AG20443 (cell line): ENCODE data around the gene GTF3C1.
"Not testable (repeated sequence)": the region's sequence is repeated elsewhere in the genome, so short reads cannot be mapped to it uniquely, and the experiment has no call there.

Experiments used
- DNase-seq: peaks from one replicate; pipeline ENCODE4 v3.0.0; 2012; ENCODE audit warnings: low spot score, mixed read lengths

Gene GTF3C1

DNA sequence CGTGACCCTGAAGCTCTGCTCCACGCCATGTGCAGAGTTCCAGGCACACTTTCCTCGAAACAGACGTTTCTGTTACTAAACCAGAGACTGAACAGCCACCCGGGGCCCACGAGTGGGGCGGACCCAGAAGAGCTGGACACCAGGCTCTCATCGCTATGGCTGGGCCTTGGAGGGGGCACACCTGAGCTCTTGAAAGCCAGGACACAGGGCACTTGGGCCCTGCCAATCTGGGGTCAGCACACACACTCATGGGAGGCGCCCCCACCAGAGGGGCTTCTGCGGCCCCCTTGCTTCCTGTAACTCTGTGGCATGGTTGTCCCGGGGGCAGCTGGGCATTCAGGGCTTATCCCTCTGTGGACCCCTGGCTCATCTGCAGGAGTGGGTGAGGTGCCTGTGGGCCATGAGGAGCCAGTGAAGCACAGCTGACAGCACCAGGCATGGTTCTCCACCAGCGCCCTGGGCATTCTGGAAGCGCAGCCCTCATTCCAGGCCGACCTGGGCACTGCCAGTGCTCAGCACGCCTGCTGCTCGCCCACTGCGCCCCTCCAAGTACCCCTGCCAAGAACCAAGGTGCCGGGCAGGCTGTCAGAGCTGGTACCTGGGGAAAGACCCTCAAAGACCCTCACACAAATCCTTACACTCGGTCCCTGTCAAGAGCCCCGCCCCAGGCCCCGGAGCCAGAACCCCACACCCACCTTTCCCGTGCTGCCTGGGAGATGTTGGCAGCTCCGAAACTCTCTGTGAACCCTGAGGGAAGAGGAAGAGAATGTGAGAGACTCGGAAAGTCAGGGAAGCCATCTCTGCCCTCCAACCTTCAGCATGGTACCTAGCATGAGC lies 86.6 kb downstream of the GTF3C1 start:
- DNase-seq = no peak

DNA sequence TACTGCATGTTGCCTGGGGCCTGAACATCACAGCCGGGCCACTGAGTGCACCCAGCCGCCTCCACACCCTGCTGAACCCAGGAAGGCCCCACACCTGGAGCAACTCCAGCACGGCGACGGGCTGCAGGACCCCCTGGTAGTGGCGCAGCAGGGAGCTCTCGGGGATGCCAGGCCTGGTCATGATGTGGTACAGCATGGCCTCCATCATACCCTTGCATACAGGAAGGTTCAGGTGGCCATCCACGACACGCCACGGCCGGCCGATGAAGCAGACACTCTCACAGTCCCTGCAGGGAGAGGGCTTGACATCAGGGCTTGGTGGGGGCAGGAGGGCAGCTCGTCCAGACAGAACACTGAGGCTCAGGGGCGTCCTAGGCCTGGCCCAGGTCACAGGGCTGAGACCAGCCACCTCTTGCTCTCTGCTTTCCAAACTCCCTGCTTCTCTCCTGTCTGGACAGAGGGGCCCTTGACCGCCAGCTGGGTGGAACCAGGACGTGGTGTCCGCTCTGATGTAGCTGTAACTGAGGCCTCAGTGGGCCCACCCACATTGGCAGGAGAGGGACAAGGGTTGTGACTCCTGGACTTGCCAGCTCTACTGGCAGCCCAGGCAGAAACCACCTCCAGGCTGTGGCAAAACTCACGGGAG lies 87.4 kb downstream of the GTF3C1 start:
- no peak for DNase-seq

DNA sequence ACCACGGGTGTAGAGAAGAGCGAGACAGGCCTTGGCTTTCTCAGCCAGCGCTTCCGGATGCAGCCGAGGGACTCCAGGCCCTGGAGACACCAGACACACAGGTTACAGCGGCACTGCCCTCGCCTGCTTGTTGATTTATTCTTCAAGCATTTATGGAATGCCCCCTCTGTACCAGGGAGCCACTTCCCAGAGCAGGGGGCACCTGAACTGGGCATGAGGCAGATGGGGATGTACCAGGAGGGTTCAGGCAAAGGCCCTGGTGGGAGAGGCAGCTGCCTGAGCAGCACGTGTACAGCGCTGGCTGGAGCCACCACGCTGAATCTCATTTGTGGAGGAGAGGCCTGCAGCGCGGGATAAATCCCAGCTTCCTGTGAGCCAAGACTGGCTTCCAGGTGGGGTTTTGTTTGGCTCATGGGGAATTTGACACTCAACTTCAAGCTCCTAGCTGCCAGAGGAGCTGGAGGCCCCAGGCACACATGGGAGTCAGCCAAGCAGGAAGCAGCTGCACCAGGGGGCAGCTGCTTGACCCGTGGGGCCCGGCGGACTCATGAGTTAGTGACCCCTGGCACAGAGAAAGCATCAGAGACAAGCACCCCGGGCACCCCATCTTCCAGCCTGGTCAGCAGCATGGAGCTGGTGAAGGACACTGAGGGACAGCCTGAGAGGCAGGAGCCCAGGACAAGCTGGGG lies 88.1 kb downstream of the GTF3C1 start:
- no peak for DNase-seq

DNA sequence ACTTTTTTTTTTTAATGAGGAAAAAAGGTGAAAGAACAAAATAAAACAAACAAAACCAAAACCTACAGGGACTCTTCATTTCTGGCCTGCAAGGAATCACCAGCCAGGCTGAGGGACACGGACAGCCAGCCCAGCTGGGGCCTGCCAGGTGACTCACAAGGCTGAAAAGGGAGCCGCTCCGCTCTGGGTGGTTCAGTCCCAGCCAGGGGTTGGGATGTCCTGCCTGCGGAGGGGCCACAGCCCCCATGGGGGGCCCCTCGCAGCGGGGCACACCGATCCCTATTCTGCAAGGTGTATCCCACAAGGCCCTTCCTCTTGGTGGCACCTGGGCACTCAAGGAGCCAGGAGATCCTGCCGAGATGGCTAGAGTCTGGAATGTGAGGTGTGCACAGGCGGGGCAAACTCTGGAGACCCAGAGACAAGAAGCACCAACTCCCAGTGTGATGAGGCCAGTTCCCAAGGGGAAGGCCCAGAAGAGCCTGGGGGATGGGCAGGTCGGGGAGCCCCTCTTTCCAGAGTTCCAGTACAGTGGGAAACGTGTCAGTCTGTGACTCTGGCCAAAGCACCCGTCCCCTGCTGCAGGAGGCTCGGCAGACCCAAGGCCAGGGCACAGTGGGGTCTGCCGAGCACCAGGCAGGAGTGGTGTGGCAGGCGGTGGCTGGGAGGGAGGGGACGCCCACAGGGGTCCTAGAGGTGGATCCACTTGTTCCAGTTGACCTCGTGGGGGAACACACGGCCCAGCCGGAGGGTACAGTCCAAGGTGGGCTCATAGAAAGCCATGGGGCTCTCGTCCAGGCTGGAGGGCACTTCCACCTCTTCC lies 88.8 kb downstream of the GTF3C1 start:
- DNase-seq = peak; percentile 61

DNA sequence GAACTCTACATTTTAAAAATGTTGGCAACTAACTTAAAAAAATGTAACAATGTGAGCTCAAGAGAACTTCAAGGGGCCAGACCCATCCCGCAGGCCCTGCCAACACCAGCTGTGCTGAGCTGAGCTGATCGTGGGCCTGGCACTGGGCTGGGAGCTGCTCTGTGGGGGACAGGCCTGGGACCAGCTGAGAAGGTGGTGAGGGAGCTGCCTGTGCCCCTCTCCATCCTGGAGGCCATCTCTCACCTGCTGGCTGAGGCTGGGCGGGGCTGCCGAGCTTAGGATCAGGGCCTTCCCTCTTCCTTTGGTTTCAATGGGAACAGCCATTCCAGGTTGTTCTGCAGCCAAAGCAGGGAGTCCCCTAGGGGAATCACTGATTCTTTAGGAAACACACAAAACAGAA lies 89.5 kb downstream of the GTF3C1 start:
- no peak for DNase-seq

DNA sequence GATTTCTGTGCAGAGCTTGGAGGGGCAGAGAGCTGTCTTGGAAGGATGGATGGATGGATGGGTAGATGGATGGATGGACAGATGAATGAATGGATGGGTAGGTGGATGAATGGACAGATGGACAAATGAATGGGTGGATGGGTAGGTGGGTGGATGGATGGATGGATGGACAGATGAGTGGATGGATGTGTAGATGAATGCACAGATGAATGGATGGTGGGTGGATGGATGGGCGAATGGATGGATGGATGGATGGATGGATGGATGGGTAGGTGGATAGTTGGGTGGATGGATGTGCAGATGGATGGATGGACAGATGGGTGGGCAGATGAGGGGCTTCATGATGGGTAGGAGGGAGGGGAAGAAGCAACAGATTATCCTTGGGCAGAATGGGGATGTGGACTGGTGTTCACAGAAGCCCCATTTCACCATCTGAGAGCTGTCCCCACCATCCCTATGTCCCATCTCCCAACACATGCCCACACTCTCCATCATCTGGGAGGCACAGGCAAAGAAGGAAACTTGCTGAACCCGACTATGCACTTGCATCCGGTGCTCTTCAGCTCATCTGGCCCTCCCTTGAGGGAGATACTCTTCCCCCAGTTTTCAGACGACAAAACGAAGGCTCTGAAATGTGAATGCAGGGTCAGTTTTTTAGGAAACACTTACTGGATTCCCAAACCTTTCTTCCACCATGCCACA lies 90.6 kb downstream of the GTF3C1 start:
- DNase-seq = no peak

DNA sequence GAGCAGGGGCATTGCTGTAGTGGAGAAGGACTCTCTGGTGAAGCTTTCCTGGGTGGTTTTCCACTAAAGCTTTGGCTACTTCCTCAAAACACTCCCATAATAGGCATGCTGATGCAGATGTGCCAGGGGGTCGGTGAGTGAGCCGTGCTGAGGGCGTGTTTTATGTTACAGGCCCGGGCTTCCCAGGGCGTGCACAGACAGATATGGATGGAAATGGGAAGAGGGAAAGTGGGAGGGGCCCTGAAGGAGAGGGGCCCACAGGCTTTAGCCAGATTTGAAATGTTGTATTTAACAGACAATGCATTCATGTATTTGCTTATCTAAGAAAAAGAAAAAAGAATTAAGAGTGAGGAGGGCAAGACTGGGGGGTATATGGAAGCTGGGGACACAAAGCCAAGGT lies 91.5 kb downstream of the GTF3C1 start:
- DNase-seq = no peak

DNA sequence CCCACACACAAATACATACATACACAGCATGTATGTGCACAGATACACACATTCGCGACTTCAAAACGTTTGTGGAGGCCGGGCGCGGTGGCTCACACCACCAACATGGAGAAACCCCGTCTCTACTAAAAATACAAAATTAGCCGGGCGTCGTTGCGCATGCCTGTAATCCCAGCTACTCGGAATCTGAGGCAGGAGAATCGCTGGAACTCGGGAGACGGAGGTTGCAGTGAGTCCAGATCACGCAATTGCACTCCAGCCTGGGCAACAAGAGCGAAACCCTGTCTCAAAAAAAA lies 92.2 kb downstream of the GTF3C1 start:
- DNase-seq = not testable (repeated sequence)

DNA sequence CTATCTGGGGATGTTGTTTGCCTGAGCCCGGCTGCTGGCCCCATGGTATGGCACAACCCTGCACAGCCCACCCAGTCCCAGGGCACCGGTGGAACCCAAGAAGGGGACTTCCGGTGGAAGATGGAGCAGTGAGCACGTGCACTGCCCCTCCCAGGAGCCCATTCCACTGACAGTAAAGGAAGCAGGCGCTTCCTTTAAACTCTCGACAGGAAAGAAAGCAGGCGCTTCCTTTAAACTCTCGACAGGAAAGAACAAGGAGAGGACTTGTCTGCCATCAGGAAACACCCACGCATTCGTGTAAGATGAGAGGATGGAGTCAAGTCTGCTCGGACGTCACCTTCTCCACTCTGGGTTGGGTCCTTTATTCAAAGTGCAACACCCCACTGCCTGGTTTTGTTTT lies 94.0 kb downstream of the GTF3C1 start:
- DNase-seq = no peak

DNA sequence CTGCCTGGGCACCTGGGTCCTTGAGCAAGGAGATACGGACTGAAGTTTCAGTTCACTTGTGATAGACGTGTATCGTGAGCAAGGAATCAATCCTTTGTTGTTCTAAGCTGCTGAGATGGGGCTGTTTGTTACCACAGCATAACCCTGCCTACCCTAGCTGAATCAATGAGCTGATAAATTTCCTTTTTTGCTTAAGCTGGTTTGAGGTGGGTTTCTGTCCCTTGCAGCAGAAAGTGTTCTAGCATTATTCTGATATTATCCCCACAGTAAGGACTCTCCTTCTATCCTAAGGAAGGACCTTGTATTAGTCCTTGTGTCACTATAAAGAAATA lies 96.3 kb downstream of the GTF3C1 start:
- no peak for DNase-seq

DNA sequence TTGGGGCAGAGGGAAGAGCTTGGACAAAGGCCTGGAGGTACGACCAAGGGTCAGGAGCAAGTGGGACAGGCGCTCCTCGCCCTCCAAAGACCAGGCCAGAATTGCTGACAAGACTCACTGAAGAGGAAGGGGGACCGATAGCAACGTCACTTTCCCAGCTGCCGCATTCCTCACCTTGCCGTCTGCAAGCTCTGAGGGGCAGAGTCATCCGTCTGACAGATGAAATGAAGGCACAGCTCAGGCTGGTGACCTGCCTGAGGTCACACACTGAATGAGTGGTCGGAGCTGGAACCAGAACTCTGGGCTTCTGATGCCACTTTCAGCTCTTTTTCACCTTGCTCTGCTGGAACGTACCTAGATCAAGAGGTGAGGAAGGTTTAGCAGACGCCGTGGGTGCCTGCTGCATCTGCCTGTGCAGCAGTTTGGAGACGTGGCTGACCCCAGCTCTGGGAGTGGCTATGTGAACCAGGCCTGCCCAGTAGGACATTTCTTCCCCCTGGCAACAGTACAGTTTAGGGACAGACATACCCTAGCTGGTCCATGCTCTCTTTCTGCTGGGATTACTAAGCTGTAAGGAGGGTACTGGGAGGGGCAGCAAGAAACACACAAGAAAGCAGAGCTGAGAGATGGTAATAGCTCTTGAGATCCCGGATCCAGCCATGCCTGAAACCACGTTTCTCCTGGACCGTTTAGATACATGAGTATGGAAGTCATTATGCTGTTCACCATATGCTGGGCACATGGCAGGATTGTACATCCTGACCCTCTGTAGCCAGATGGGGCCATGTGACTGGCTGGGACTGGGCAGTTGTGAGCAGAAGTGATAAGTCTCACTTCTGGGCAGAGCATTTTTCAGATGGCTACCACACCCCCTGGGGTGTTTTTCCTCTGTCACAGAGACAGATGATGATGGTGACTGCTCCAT lies 96.9 kb downstream of the GTF3C1 start:
- no peak for DNase-seq

DNA sequence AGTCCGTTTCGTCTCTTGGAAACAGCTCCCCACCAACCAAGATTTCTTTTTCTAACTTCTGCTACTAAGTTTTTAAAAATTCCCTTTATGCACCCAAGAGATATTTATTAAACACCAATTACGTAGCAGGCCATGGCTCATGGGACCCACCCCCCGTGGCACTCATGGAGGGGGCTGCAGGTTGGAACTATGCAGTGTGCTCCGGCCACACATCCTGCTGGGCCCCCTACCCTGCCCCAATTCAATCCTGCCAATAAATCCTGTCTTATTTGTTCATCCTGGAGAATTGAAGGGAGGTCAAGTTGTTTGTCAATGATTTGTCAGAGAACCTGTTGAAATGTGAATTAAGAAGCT lies 99.5 kb downstream of the GTF3C1 start:
- DNase-seq = no peak

DNA sequence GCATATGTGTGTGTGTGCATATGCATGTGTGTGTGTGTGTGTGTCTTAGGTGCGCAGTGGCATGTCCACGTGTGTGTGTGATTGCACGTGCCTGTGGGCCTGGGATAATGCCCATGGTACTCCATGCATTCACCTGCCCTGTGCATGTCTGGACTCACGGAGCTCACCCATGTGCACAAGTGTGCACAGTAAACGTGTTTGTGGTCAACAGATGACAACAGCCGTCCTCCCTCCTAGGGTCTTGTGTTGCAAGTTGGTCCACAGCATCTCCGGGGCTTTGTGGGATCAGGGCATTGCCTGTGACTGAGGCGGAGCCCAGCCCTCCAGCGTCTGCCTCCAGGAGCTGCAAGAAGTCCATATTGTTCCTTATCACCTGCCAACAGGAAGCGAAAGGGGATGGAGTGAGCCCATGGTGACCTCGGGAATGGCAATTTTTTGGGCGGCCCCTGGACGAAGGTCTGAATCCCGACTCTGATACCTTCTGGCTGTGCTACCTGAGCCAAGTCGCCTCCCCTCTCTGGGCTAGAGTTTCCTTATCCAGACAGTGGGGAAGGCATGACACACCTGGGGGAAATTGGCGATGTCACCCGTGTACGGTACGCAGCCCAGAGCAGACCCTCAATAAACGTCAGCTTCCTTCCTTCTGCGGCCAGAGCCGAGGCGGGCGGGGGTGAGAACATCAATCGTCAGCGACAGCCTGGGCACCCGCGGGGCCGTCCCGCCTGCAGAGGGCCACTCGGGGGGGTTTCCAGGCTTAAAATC lies 100.1 kb downstream of the GTF3C1 start:
- no peak for DNase-seq

DNA sequence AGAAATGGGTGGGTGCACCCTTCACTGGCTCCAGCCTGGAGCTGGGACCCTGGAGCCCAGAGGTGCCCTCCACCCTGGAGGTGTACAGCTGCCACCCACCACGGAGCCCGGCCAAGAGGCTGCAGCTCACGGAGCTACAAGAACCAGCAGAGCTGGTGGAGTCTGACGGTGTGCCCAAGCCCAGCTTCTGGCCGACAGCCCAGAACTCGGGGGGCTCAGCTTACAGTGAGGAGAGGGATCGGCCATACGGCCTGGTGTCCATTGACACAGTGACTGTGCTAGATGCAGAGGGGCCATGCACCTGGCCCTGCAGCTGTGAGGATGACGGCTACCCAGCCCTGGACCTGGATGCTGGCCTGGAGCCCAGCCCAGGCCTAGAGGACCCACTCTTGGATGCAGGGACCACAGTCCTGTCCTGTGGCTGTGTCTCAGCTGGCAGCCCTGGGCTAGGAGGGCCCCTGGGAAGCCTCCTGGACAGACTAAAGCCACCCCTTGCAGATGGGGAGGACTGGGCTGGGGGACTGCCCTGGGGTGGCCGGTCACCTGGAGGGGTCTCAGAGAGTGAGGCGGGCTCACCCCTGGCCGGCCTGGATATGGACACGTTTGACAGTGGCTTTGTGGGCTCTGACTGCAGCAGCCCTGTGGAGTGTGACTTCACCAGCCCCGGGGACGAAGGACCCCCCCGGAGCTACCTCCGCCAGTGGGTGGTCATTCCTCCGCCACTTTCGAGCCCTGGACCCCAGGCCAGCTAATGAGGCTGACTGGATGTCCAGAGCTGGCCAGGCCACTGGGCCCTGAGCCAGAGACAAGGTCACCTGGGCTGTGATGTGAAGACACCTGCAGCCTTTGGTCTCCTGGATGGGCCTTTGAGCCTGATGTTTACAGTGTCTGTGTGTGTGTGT lies 100.9 kb downstream of the GTF3C1 start:
- DNase-seq = no peak

DNA sequence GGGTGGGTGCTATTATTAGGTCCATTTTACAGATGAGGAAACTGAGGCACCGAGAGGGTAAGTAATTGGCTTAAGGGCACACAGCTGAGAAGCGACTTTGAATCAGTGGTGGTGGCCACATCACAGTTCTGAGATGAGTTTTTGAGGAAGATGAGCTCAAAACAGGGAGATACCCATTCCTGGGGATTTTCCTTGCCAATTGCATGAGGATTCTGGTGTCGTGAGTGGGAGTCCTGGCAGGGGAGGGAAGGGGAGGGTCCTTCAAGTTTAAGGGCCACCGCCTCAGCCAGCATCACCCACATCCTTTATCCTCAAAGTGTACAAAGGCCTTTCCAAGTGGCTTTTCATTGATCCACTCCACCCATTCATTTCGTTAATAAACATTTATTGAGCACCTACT lies 102.4 kb downstream of the GTF3C1 start:
- no peak for DNase-seq

DNA sequence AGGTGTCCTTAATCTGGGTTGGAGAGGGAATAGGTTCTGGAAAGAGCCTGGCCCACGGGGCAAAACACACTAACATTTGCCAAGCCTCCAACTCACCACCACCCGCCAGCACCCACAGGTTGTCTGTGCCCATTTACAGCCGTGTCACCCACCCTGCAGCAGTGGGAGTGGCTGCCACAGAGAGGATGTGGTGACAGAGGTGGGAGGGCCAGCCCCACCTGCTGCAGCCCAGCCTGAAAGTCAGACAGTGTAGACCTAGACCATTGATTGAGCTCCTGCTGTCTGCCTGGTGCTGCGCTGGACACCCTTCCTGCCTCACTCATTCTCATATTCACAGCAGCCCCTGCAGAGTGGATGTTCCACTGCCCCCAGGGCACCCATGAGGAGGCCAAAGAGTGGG lies 103.0 kb downstream of the GTF3C1 start:
- no peak for DNase-seq

DNA sequence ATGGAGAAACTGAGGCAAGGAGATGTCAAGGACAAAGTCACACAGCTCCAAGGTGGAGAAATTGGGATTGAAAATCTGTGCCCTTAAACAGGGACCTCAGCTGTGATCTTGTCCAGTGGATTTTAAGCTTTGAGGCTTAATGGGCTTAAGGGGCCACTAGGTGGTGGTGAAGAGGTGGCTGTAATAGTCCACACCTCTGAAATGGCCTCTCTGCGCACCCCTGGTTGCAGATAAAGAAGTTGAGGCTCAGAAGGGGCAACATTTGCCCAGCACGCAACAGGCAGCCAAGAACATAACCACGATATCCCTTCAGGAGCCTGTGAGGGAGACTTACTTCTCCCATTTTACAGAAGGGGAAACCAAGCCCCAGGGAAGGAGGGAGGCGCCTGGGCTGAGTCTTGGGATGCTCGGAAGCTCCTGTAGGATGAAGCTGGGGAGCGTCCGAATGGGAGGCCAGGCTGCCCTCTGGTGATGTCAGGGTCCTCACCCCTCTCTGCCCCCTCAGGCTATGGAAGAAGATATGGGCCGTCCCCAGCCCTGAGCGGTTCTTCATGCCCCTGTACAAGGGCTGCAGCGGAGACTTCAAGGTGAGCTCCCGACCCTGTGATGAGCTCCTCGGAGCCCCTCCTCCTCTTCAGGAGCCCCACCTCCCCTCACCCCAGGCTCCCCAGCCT lies 104.1 kb downstream of the GTF3C1 start:
- DNase-seq = no peak

DNA sequence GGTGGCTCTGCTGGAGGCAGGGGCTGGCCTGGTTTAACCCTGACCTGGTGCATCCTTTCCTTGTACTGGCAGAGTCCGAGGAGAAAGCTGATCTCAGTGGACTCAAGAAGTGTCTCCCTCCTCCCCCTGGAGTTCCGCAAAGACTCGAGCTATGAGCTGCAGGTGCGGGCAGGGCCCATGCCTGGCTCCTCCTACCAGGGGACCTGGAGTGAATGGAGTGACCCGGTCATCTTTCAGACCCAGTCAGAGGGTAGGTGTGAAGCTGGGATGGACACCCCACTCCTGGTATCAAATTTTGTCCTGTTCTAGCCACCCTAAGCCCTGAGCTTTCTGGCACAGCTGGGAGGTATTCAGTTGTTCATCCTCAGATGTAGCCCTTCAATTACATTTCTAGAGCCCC lies 105.2 kb downstream of the GTF3C1 start:
- no peak for DNase-seq

DNA sequence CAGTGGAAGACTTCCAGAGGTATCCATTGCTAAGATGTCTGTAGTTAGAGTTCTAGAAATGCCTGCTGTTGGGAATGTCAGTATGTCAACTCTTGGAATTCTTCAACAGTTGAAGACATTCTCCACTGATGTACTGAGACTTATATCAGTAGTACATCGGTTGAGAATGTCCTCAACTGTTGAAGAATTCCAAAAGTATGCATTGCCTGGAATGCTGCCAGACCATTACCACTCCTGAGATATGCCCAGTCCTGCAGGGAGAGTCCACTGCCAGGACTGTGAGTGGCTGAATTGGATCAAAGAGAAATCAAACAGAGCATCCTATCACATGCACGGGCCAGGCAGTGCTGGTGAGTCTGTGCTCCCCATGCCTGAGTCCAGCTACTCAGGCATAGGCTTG lies 105.7 kb downstream of the GTF3C1 start:
- peak; percentile 32 for DNase-seq
